ENCODE results near the gene SLC22A7.

DNA sequence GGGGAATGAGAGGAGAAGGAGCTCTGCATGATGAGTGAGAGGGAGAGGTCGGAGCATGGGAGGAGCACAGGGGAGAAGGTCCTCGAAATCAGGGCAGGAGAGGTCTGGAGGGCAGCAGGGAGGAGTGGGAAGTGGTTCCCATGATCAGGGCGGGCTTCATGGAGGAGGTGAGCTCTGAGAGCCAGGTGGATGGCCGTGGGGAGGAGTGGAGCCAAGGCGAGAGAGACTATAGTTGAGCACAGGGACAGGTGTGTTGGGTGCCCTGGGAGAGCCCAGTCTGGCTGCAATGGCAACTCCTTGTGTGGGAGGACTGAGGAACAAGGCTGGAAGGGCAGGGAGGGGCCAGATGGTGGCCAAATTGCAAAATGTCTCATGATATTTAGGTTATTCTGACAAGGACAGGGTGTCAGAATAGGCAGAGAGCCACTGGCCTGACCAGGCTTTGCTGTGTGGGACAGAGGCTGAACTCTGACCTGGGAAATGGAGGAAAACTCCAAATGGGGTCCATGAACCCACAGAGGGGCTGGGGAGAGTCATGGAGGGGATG is 33.4 kb upstream of the SLC22A7 start:
- TF ChIP-seq, protein P1, sequence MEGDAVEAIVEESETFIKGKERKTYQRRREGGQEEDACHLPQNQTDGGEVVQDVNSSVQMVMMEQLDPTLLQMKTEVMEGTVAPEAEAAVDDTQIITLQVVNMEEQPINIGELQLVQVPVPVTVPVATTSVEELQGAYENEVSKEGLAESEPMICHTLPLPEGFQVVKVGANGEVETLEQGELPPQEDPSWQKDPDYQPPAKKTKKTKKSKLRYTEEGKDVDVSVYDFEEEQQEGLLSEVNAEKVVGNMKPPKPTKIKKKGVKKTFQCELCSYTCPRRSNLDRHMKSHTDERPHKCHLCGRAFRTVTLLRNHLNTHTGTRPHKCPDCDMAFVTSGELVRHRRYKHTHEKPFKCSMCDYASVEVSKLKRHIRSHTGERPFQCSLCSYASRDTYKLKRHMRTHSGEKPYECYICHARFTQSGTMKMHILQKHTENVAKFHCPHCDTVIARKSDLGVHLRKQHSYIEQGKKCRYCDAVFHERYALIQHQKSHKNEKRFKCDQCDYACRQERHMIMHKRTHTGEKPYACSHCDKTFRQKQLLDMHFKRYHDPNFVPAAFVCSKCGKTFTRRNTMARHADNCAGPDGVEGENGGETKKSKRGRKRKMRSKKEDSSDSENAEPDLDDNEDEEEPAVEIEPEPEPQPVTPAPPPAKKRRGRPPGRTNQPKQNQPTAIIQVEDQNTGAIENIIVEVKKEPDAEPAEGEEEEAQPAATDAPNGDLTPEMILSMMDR (IDR thresholded peaks at IDR 0.05; ENCODE audit: insufficient read depth, low read length, poor library complexity, severe bottlenecking): no peak
- no peak for TF ChIP-seq EZH2phosphoT487 (conservative IDR thresholded peaks at IDR 0.05; ENCODE audit: low read length)
